Body of pancreas (tissue), 4 donors: Measurements from ENCODE around the gene B4GALNT3. TPM values are rescaled to one million over a fixed set of nuclear protein-coding genes. Genes with fewer than 3 reads are reported as not detected.

Source experiments
- ATAC-seq: fragments of 150-250 bp; one replicate; pipeline ENCODE4 v1.9.1; 2016
- DNase-seq, 4 donors: peaks; one replicate each; pipeline ENCODE4 v3.0.0-alpha.2; 2019
- H3K27ac ChIP-seq, 4 donors: fragments of 200-600 bp; sonication (generic); 1 replicate in 3 of 4; 2 replicates in 1 of 4; pipeline versions ENCODE4 v1.5.1 to v1.6.1; 2016 to 2019; ENCODE audit warnings: mild to moderate bottlenecking in 1 of 4, mixed read lengths in 1 of 4, moderate library complexity in 1 of 4
- H3K27me3 ChIP-seq, 2 donors: fragments of 200-600 bp; sonication (generic); one replicate each; pipeline ENCODE4 v1.6.0; 2016; ENCODE audit warnings: mild to moderate bottlenecking in 1 of 2
- H3K36me3 ChIP-seq, 2 donors: fragments of 200-600 bp; sonication (generic); replicated peaks in 1 of 2; 2 replicates each; pipeline ENCODE4 v1.5.1; 2016; ENCODE audit warnings: low read depth in 2 of 2; ENCODE audit not compliant: insufficient read depth in 1 of 2
- H3K4me1 ChIP-seq: fragments of 200-600 bp; sonication (generic); one replicate; pipeline ENCODE4 v1.6.0; 2016
- H3K4me3 ChIP-seq, 2 donors: fragments of 200-600 bp; sonication (generic); 1 replicate in 1 of 2; 2 replicates in 1 of 2; pipeline ENCODE4 v1.5.1; 2016 to 2019
- H3K9me3 ChIP-seq, 3 donors: fragments of 200-600 bp; sonication (generic); 1 replicate in 2 of 3; 2 replicates in 1 of 3; pipeline ENCODE4 v1.5.1; 2016
- CTCF ChIP-seq, 7 experiments: fragments of 450-650 bp in 4 of 7; fragments of 200-600 bp in 3 of 7; sonication (generic) in 3 of 7; IDR thresholded peaks; one replicate each; pipeline ENCODE4 v1.5.1; 2016 to 2019; ENCODE audit warnings: antibody characterized with exemption in 7 of 7
- POLR2A ChIP-seq, 3 donors: fragments of 450-650 bp; IDR thresholded peaks; one replicate each; pipeline ENCODE4 v1.6.1; 2016; ENCODE audit warnings: antibody characterized with exemption in 3 of 3, mild to moderate bottlenecking in 2 of 3
- WGBS, 2 donors: methylation state at CpG; one replicate each; pipeline ENCODE4 v1.1.5; 2017; 5-methylcytosine and 5-hydroxymethylcytosine counted together
- intact Hi-C: fragments of 100-400 bp; cut with DNase I; formaldehyde crosslinking; loops from one replicate; pipeline ENCODE4 v1.15.1; 2023
- total RNA-seq, 2 donors: library from RNA; depleted of rRNA; stranded (reverse); fragments of >200 nt; gene quantifications; one replicate each; pipeline ENCODE4 v1.1.0, GENCODE V29; 2016

Gene B4GALNT3
- total RNA-seq, 2 donors from 2014 or later: 4.0 to 9.3 TPM

GRCh38 chr12:466762-467161 lies 7.0 kb downstream of the B4GALNT3 start:
- ATAC-seq: no peak
- H3K4me1 ChIP-seq: peaks cover 15% of the 10 kb centered on the region
- no peaks in the 10 kb centered on the region for H3K27me3 ChIP-seq
- no peak overlapping the region for H3K27ac ChIP-seq
- no peak for DNase-seq
- TF ChIP-seq POLR2A (IDR thresholded peaks at IDR 0.05): no peak
- no peak for TF ChIP-seq CTCF (IDR thresholded peaks at IDR 0.05)
- intact Hi-C loops: no loop called here
- 83 to 90% methylated on average over 5 of the region's 5 CpGs for WGBS, 2 donors
- H3K36me3 ChIP-seq: no peaks in the 10 kb centered on the region
- no peaks in the 10 kb centered on the region for H3K9me3 ChIP-seq
- H3K4me3 ChIP-seq: no peak overlapping the region

GRCh38 chr12:467591-467990 lies 7.9 kb downstream of the B4GALNT3 start:
- WGBS, 2 donors: 87 to 88% methylated on average over 6 of the region's 6 CpGs
- H3K9me3 ChIP-seq: no peaks in the 10 kb centered on the region
- TF ChIP-seq CTCF (IDR thresholded peaks at IDR 0.05): no peak
- no peak for TF ChIP-seq POLR2A (IDR thresholded peaks at IDR 0.05)
- DNase-seq (no peak), ATAC-seq (no peak)
- no peaks in the 10 kb centered on the region for H3K27me3 ChIP-seq
- H3K36me3 ChIP-seq: no peaks in the 10 kb centered on the region
- H3K27ac ChIP-seq: no peak overlapping the region
- intact Hi-C loops: no loop called here
- H3K4me1 ChIP-seq: peaks cover 15% of the 10 kb centered on the region
- H3K4me3 ChIP-seq: no peak overlapping the region

GRCh38 chr12:468671-469389 lies 9.1 kb downstream of the B4GALNT3 start:
- no peaks in the 10 kb centered on the region for H3K27me3 ChIP-seq
- ATAC-seq (no peak), DNase-seq (peak in 1 of 4 donors; percentile 39)
- intact Hi-C loops: no loop called here
- 71 to 74% methylated on average over 10 of the region's 10 CpGs for WGBS, 2 donors
- TF ChIP-seq POLR2A (IDR thresholded peaks at IDR 0.05) (no peak), CTCF (IDR thresholded peaks at IDR 0.05) (no peak)
- H3K4me3 ChIP-seq: no peak overlapping the region
- H3K36me3 ChIP-seq: no peaks in the 10 kb centered on the region
- peaks cover 15% of the 10 kb centered on the region for H3K4me1 ChIP-seq
- H3K9me3 ChIP-seq: no peaks in the 10 kb centered on the region
- H3K27ac ChIP-seq: no peak overlapping the region

- no peak for DNase-seq
- no peak overlapping the region for H3K4me3 ChIP-seq
- H3K27ac ChIP-seq: no peak overlapping the region
- no peak for ATAC-seq
- H3K9me3 ChIP-seq: no peaks in the 10 kb centered on the region
- no peaks in the 10 kb centered on the region for H3K27me3 ChIP-seq
- H3K4me1 ChIP-seq: peaks cover 11% of the 10 kb centered on the region
- no peaks in the 10 kb centered on the region for H3K36me3 ChIP-seq
- intact Hi-C loops: no loop called here
- TF ChIP-seq POLR2A (IDR thresholded peaks at IDR 0.05) (no peak), CTCF (IDR thresholded peaks at IDR 0.05) (no peak)
- WGBS, 2 donors: 42 to 49% methylated on average over 10 to 11 of the region's 11 CpGs
These were observed 10.4 kb downstream of the B4GALNT3 start for GRCh38 chr12:470133-470532.

GRCh38 chr12:473198-473597 lies 13.5 kb downstream of the B4GALNT3 start:
- TF ChIP-seq POLR2A (IDR thresholded peaks at IDR 0.05) (no peak), CTCF (IDR thresholded peaks at IDR 0.05) (no peak)
- no peak for DNase-seq
- ATAC-seq: no peak
- H3K27ac ChIP-seq: no peak overlapping the region
- H3K36me3 ChIP-seq: no peaks in the 10 kb centered on the region
- intact Hi-C loops: no loop called here
- peaks cover 5% of the 10 kb centered on the region for H3K4me1 ChIP-seq
- H3K9me3 ChIP-seq: no peaks in the 10 kb centered on the region
- WGBS, 2 donors: 75 to 89% methylated on average over 5 of the region's 5 CpGs
- no peak overlapping the region for H3K4me3 ChIP-seq
- no peaks in the 10 kb centered on the region for H3K27me3 ChIP-seq
